Activated naive CD8-positive, alpha-beta T cell treated with anti-CD3 and anti-CD28 coated beads, Interleukin-2, amount 50 U/mL, for 16 hours (primary cell): Measurements from ENCODE around the gene SAMD11.

Experiments used
- DNase-seq: peaks from one replicate; pipeline ENCODE4 v3.0.0-alpha.2; 2020; ENCODE audit warnings: low read depth, low spot score

SAMD11 gene

DNA sequence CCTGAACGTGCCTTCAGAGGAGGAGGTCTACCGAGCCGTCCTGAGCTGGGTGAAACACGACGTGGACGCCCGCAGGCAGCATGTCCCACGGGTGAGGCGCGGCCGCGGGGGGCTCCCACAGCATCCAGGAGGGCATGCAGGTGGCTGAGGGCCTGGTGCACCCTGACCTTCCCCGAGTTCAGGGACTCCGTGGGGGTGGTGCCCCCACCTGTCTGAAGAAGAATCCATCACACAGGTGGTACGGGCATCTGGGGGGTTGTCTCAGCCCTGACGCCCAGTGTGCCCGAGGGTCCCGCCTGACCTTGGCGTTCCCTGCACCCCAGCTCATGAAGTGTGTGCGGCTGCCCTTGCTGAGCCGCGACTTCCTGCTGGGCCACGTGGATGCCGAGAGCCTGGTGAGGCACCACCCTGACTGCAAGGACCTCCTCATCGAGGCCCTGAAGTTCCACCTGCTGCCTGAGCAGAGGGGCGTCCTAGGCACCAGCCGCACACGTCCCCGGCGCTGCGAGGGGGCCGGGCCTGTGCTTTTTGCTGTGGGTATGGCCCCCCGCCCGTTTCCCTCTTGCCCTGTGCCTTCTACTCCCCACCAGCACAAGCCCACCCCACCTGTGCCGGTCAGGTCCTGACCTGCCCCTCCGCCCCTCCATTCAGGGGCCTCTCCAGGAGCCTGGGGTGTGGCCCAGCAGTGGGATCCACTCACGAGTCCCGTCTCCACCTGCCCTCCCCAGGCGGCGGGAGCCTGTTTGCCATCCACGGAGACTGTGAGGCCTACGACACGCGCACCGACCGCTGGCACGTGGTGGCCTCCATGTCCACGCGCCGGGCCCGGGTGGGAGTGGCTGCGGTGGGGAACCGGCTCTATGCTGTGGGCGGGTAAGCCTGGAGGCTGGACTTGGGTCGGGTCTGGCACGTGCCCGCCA, 38.9 kb downstream of the SAMD11 start:
- DNase-seq: no peak

DNA sequence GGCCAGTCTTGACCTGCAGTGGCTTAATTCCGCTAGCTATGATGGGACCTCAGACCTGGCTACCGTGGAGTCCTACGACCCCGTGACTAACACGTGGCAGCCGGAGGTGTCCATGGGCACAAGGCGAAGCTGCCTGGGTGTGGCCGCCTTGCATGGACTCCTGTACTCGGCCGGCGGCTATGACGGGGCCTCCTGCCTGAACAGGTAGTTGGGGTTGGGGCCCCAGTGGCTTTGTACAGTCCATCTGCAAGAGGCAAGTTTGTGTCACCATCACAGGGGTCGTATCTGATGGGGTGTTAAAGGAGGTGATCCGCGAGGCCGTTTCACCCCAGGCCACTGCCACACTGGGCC, 39.6 kb downstream of the SAMD11 start:
- DNase-seq: no peak

DNA sequence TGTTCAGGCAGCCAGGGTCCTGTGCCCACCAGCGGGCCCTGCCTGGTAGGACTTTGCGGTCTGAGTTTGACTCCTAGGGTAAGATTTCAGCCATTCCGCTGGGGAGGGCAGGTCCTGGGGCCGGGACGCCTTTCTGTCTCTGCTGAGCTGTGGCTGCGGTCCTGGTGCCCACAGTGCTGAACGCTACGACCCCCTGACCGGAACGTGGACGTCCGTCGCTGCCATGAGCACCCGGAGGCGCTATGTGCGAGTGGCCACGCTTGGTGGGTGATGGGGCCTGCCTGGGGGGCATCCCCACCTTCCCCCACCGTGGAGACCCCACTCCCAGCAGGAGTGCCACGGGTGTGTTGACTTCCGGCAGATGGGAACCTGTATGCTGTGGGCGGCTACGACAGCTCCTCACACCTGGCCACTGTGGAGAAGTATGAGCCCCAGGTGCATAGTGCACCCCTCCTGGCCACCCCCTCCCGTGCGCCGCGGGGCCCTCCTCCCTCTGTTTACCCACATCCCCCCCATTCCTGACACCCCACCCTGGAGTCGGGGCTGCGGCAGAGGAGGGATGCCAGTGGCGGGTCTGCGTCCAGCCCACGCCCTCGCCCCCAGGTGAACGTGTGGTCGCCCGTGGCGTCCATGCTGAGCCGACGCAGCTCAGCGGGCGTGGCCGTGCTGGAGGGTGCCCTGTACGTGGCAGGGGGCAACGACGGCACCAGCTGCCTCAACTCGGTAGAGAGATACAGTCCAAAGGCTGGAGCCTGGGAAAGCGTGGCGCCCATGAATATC, 40.2 kb downstream of the SAMD11 start:
- DNase-seq: no peak

DNA sequence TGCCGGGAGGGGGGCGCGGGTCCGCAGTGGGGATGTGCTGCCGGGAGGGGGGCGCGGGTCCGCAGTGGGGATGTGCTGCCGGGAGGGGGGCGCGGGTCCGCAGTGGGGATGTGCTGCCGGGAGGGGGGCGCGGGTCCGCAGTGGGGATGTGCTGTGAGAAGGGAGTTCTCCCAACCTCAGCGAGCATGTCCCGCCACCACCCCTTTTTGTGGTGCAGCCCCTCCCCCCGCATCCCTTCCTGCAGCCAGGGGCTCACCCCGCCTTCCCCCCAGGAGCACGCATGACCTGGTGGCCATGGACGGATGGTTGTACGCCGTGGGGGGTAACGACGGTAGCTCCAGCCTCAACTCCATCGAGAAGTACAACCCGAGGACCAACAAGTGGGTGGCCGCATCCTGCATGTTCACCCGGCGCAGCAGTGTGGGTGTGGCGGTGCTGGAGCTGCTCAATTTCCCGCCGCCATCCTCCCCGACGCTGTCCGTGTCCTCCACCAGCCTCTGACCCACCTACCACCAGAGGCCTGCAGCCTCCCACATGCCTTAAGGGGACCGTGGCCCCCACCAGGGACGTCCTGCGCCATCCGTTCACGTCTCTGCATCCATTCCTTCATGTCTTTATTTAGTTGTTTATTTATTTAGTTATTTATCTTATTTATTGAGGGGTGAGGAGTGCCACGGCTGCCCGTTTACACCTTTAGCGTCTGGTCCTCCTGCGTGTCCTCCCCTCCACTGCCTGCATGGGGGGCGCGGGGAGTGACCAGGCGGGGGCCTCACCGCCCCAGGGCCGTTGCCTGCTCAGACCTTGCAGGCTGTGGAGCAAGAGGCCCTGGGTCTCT, 41.2 kb downstream of the SAMD11 start:
- DNase-seq: no peak

DNA sequence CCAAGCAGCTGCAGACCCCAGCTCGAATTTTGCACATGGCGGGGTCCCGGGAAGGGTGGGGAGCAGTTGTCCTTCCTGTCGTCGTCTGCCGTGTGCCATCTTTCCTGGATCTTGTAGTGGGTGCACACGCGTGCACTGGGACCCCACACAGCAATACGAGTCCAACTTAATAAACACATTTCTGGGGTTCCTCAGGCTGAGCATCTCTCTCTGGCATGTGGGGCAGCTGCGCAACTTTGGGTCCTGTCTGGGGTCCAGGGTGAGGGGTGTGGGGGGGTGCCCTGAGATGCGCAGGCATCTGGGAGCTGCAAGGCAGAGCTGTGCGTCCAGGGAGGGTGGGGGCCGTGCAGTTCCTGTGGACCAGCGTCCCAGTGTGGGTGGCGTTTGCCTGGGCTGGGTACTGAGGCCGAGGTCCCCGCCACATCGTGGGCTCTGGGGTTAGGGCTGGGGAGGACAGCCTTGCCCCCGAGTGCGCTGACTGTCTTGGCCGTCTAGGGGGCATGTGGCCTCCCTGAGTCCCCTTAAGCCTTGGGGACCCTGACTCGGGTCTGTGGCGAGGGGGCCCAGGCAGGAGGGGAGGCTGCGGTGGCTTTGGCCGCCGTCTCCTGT, 41.9 kb downstream of the SAMD11 start:
- no peak for DNase-seq

DNA sequence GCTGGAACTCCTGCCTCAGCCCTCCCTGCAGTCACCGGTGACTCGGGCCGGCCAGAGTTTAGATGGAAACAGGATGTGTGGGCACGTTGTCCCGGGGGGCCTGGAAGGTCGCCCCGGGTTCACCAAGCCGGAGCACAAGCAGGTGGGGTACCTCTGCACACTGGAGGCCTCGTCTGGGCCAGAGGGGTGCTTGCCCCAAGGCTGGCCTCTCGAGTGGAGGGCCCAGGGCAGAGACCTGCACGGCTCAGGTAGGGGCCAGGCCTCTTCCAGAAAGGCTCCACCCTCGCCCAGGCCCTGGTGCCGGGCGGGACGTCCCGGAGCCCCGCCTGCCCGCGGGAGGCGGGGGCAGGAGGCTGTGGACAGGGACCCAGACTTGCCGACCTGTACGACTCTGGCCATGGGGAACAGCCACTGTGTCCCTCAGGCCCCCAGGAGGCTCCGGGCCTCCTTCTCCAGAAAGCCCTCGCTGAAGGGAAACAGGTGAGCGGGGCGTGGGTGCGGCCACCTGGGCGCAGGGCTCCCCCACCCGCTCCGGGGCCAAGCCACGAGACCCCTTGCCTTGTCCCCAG, 42.5 kb downstream of the SAMD11 start, which contains the start of gene PLEKHN1:
TSS of gene PLEKHN1 (plus strand) at position 348 of the 569 bp plus-strand sequence. CDS start at position 398, 50 bp downstream.
- no peak for DNase-seq

DNA sequence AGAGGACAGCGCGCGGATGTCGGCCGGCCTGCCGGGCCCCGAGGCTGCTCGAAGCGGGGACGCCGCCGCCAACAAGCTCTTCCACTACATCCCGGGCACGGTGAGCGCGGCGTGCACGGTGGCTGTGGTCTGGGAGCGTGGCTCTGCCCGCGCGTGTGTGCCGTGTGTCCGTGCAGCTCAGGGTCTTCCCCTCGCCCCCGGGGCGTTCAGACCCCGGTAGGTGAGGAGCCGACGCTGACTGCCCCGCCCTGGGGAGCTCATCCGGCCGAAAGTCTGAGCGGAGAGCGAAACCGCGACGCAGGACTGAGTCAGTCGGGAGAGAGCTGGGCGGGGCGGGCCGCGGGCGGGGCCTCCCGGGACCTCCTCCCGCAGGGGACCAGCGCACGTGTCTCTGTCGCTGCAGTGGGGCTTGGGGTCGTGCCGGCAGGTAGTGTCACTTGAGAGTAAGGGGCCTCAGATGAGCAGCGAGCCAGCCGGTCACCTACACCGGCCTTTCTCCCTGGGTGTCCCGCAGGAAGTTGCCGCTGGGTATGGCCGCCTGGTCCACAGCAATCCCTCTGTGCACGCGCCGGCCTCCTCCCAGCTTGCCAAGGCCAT, 43.1 kb downstream of the SAMD11 start:
- DNase-seq: peak; percentile 72

DNA sequence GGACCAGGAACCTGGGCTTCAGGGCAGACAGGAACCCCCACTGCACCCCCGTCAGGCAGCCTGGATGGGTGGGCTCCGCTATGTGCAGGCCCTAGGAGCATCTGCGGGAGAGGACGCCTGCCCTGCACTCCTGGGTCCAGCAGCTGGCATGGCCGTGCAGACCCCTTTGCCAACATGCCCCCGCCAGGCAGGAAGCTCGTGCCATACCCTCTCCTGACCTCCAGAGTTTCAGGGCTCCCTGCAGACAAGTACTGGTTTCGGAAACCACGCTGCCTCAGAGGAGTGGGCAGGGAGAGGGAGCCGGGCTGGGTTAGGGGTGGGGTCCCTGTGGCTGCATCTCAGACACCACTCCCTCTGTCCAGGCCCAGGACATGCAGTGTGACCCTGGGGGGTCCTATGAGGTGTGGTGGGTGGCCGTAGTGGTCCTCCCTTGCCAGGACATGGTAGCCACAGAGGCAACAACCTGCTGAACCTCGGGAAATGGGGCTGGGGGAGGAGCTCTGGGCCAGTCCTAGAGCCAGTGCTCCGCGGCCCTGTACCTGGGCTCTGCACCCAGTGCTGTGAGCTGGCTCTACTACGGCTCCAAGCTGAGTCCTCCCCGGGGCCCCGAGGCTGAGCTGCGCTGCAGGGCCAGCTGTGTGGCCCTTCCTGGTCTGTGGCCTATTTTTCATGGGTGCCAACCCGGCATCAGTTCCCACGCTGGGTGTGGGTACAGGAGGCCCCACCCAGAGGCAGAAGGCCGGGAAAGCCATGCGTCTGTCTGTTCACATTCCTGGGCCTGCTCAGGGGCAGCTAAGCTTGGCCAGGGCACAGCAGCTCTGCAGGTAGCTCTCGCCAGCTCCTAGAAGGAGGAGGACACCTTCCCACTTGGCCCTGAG, 44.0 kb downstream of the SAMD11 start:
- DNase-seq: no peak

DNA sequence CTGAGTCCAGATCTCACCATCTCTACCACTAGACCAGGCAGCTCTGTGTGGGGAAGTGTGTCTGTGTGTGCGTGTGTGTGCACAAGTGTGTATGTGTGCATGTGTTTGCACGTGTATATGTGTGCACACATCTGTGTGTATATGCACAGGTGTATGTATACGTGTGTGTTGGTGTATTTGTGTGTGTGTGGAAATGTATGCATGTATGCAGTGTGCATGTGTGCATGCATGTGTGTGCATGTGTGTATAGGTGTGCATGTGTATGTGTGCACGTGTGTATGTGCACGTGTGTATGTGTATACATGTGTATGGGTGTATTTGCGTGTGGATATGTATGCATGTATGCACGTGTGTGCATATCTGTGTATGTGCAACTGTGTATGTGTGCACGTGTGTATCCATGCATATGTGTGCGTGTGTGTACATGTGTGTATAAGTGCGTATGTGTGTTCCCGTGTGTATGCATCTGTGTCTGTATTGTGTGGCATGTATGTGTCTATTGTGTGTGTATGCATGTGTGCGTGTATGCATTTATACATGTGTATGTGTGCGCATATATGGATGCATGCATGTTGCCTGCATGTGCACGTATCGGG, 45.6 kb downstream of the SAMD11 start:
- no peak for DNase-seq

DNA sequence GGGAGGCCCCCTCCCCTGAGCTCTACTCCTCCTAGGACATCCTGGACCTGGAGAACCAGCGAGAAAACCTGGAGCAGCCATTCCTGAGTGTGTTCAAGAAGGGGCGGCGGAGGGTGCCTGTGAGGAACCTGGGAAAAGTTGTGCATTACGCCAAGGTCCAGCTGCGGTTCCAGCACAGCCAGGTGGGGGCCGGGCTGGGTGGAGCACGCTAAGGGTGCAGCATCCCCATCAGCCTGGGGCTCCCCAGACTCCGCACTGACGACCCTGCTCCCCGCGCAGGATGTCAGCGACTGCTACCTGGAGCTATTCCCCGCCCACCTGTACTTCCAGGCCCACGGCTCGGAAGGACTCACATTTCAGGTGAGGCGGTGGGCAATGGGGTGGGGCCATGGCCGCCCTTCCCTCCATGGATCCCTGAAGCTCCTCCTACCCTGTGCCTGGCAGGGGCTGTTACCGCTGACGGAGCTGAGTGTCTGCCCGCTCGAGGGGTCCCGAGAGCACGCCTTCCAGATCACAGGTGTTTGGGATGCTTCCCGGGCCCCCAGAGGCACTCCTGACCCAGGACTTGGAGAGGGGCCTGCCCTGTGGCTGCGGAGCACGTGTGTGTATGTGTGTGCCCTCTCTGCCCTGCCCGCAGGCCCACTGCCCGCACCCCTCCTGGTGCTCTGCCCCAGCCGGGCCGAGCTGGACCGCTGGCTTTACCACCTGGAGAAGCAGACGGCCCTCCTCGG, 46.7 kb downstream of the SAMD11 start:
- no peak for DNase-seq

DNA sequence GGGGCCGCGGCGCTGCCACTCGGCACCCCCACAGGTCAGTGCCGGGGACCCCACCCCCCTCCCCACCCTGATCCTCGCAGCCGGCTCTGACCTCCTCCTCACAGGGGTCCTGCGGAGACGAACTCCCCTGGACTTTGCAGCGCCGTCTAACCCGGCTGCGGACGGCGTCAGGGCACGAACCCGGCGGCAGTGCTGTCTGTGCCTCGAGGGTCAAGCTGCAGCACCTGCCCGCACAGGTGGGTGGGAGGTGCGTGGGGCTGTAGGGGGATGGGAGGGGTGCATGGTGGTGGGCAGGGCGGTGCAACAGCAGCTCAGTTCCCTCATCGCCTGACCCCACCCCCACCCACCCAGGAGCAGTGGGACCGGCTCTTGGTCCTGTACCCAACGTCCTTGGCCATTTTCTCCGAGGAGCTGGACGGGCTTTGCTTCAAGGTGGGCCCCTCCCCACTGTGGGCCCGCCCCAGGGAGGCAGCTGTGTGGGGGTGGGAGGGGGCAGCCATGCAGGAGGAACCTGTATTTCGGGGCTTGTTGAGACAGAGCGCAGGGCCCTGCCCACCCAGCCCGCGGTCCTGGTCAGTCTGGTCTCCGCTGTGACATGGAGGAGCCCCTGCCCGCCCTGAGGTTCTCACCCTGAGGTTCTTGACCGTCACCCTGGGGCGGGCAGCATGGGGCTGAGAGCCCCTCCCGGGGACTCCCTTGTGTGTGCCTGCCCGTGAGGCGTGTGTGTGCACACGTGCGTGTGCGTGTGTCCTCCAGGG, 47.4 kb downstream of the SAMD11 start:
- no peak for DNase-seq

DNA sequence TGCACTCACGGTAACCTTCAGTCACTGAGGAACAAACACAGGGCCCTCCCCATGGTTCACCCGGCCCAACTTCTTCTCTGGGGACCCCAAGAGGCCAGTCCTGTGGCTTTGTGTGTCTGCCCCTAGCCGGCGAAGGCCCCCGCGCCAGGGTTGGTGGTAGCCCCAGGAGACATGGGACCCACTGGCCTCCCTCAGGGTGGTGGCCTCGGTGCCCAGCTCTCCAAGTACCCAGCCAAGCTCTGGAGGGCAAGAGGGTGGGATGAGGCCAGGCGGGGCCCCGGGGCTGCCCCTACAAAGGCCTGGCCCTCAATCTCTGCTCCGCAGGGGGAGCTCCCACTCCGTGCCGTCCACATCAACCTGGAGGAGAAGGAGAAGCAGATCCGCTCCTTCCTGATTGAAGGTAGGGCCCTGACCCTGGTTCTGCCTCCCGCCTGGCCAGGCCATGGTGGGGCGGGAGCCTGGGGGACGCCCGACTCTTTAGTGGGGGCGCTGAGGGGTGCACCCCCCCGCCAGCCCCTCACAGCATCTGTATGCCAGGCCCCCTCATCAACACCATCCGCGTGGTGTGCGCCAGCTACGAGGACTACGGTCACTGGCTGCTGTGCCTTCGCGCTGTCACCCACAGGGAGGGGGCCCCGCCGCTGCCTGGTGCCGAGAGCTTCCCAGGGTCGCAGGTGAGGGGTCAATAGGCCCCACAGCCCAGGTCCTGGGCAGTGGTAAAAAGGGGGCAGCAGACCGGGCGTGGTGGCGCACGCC, 48.2 kb downstream of the SAMD11 start:
- DNase-seq: no peak

DNA sequence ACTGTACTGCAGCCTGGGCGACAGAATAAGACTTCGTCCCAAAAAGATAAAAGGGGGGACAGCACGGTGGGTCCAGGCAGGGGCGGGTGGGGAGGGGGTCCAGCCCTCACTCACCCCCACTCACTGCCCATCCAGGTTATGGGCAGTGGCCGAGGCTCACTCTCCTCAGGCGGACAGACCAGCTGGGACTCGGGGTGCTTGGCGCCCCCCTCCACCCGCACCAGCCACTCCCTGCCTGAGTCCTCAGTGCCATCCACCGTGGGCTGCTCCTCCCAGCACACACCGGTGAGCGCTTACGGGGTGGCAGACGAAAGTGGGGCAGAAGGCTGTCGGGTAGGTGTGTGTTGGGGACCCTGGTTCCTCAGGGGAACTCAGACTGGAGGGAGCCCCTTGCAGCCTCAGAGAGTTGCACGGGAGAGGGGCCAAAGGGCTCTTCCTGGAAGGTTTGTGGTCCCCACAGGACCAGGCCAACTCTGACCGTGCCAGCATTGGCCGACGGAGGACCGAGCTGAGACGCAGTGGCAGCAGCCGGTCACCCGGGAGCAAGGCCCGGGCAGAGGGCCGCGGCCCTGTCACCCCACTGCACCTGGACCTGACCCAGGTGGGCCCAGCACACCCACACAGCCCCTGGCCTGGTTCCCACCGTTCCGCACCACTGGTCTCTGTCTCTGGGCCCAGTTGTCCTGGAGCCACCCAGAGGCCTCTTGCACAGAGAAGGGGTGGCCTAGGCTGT, 49.2 kb downstream of the SAMD11 start:
- no peak for DNase-seq

DNA sequence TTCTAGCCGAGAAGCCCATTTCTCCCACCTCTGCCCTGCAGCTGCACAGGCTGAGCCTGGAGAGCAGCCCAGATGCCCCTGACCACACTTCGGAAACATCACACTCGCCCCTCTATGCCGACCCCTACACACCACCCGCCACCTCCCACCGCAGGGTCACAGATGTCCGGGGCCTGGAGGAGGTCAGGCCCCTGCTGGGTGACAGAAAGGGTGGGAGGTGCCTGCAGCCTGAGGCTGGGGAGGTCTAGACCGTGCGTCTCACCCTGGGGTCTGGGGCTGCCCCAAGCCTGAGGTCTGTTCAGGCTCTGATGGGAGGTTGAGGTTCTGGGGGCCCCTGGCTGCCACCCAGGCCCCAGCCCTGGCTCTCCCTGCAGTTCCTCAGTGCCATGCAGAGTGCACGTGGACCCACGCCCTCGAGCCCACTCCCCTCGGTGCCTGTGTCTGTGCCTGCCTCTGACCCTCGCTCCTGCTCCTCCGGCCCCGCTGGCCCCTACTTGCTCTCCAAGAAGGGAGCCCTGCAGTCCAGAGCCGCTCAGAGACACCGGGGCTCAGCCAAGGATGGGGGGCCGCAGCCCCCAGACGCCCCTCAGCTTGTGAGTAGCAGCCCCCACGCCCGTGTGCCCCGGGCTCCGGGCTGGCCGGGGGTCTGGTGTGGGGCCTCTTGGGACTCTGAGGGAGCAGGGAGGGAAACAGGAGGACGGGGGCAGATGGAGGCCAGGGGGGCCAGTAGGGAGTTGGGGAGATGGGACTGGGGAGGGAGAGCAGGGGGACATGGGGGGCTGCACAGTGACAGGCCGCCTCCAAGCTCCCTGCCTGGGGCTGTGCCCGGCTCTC, 50.0 kb downstream of the SAMD11 start:
- no peak for DNase-seq

DNA sequence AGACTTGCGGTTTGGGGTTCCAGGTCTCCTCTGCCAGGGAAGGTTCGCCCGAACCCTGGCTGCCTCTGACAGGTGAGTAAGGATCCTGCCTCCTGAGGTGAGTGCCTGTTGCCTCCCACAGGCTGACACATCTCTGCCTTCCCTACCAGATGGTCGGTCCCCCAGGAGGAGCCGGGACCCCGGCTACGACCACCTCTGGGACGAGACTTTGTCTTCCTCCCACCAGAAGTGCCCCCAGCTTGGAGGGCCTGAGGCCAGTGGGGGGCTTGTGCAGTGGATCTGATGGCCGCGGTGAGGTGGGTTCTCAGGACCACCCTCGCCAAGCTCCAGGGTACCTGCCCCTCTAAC, 50.5 kb downstream of the SAMD11 start:
- no peak for DNase-seq
